KG1 (cell line): ENCODE results near the gene GLDC.
"Not testable (repeated sequence)": the region's sequence is repeated elsewhere in the genome, so short reads cannot be mapped to it uniquely, and the experiment has no call there.

Experiments used
- DNase-seq: peaks from one replicate; lab custom pipeline; 2025; lab: John Stamatoyannopoulos, UW

The GLDC gene

DNA sequence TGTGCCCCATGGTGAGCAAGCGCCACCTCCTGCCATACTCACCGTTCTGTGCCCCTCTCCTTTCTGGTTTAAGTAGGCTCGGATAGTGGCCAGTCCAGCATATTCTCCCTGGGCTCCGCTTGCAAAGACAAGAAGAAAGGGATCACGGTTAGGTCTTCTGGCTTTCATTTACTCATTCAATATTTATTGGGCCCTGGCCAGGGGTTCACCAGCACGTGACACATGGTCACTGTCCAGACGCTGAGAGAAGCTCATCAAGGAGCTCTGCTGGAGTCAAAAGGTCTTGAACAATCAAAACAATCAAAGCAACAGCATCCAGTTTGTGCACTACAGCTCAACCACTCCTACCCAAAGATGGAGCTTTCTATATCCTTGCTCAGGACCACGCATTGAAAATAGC, 80.2 kb downstream of the GLDC start:
- DNase-seq: no peak

GRCh38 chr9:6564868-6565267, 80.7 kb downstream of the GLDC start:
- DNase-seq: no peak

DNA sequence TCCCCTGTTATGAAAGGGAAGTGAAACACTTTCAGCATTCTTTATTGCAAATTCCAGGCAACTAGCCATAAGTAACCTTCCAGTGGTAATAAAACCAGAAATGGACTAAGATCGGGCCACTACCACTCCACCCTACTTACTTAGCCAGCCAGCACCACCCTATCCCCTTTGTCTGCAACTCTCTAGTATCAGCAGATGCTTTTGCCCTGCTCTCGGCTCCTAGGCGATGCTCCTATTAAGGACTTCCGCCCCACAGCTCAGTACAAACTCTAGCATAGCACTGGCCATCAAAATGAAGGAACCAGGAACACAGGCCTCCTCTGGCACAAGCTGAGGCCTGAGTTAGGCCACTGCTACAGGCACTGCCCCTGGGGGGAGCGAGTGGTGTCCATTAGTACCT, 81.2 kb downstream of the GLDC start:
- DNase-seq: no peak

- DNase-seq: no peak
Measured at GRCh38 chr9:6562871-6563430, 82.6 kb downstream of the GLDC start.

DNA sequence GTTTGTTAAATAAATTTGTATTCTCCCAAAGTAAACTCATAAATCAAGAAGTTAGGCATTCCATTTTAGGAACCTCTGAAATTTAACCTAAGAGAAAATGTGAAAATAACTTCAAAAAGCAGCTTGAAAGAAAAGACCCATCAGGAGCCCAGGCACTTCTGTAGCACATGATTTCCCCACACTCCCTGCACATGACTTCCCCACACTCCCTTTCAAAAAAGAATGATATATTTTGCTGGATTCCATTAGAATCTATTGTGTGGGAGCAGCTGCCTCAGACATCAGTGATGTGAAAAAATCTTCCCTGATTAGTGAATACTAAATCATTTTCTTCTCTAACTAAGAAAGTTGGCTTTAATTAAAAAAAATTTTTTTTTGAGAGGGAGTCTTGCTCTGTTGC, 83.3 kb downstream of the GLDC start:
- DNase-seq: no peak

DNA sequence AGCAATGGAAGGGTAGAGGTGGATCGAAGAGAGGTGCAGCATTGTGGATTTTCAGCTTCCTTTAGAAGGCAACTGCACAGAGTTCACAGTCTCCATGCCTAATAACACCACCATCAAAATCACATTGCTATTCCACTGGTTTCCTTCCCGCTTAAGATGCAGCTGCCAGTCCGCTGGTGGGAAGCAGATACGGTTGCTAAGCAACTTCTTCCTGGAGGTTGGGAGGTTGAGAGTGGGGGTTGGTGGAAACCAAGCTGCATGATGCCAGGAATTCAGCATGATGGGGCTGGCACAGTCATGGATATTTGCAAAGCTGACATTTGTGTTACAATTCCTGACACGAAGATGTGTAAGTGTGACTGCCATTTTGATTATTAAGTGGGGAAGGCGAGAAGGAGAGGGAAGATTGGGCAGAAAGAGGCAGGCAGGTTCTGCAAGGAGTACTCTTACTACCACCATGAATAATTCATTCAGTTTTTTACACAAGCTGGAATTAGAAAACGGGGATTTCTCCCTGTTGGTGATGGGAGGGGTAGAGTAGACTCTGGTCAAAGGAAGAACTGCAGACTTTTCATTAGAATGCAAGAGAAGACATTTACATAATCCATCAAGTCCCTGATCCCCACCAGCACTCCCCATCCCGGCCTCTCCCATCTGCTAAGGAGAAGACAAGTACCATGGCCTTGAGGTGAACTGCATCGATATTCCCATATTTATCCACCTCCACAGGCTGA, 87.5 kb downstream of the GLDC start:
- DNase-seq: no peak

DNA sequence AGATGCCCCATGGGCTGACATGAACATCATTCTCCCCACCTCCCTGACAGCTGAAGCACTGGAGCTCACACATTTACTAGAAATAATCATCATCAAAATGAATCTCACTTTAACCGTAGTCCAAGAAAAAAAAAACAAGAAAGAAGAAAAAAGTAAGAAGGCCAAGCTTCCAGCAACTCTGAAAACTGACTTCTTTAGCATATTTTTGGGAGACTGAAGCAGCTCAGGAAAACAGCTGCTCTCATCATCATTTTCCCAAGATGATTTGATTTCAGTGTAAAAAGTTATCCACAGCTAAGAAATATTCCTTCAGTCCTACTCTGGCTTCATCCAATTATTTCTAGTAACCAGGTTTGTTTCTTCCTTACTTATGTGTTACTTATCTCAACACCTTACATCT, 91.7 kb downstream of the GLDC start:
- DNase-seq: no peak

DNA sequence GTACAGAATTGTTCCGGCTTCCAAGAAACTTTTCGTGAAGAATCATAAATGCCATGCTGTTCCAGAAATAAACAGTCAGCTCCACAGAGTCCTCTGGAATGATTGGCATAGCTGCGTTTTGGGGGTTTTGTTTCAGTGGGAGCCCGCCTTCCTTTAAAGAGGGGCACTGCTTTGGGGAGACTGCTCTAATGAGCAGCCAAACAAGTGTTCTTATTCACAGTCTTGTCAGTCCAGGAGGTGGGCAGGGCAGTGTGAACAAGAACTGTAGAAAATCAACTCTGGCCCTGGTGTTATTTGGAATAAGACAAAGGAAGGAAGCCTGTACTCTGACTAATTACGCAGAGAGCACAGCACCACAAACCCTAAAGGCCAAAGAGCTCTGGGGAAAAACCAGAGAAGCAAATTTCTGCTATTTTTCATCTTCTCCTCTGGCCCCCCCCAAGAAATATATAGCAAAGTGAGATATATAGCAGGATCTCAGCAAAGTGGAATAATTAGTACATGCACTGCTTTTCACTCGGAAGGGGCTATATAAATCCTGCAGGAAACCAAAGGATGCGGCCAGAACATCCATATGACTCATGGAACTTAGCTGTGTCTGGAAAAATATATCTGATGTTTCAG, 92.9 kb downstream of the GLDC start:
- DNase-seq: no peak

- DNase-seq: no peak
Measured at GRCh38 chr9:6552033-6552432, 93.5 kb downstream of the GLDC start.

DNA sequence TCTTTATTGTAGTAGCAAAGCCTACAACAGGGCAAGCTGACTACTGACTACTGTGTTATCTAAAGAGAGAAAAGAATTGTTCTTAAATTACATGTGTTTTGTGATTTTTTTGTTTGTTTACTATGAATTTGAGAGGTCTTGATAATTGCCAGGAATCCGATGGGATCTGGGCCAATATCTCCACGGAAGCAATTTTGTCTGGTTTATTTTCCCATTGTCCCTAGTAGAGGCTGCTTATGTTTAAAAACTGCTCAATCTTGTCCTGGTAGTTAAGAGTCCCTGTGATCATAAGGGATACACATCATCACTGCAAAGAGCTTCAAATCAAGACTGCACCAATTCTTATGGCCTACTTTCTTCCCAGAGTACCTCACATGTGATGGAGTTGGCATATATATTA, 94.4 kb downstream of the GLDC start:
- no peak for DNase-seq

DNA sequence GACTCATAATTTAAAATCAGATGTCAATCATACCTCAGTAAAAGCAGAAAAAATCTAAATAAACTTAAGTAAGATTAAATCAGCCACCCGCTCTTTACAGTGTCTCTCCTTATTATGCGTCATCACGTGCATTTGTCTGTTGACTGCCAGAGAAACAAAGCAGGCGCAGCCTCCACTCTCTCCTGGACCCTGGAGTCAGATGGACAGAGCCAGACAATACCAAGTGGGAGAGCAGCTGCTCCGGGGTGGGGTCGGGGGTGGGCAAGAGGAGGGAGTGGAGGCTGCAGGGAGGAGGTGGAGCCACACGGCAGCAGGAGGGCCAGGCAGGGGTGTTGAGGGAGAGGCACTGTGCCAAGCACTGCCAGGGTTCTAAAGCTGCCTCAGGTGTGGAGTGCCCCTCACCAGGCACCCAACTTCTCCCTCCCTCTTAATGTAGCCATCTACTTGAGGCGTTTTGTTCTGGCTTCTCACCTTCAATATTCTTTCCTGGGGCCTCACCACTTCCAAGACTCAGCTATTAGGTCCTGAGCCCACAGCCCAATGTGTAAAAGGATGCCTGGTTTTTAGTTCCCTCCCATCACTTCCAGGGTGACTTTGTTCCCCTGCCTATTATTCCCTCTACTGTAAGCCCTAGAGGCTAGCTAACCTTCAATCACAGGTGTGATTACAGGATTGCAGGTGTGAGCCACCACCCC, 96.3 kb downstream of the GLDC start:
- DNase-seq: no peak

GRCh38 chr9:6545017-6545691, 100.4 kb downstream of the GLDC start:
- DNase-seq: no peak

- no peak for DNase-seq
Measured at GRCh38 chr9:6543204-6543603, 102.3 kb downstream of the GLDC start.

GRCh38 chr9:6542617-6543016, 102.9 kb downstream of the GLDC start:
- DNase-seq: not testable (repeated sequence)

- DNase-seq: no peak
Measured at GRCh38 chr9:6538666-6539071, 106.9 kb downstream of the GLDC start.

DNA sequence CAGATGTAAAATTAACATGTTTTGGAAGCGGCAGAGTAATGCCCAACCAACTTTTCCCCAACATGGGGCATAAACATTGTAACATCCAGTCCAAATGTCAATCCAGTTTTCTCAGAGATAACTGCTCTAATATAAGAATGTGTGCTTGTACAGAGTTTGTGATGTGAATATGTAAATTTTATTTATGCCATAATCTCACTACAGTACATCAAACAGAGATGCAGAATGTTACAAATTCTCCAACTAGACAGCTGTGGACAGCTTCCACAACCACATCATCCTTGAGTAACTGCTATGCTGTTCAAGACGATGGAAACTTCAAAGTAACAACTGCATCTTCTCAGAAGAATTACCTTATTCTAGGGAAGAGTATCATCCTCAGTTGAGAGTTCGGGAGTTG, 109.9 kb downstream of the GLDC start:
- DNase-seq: no peak

DNA sequence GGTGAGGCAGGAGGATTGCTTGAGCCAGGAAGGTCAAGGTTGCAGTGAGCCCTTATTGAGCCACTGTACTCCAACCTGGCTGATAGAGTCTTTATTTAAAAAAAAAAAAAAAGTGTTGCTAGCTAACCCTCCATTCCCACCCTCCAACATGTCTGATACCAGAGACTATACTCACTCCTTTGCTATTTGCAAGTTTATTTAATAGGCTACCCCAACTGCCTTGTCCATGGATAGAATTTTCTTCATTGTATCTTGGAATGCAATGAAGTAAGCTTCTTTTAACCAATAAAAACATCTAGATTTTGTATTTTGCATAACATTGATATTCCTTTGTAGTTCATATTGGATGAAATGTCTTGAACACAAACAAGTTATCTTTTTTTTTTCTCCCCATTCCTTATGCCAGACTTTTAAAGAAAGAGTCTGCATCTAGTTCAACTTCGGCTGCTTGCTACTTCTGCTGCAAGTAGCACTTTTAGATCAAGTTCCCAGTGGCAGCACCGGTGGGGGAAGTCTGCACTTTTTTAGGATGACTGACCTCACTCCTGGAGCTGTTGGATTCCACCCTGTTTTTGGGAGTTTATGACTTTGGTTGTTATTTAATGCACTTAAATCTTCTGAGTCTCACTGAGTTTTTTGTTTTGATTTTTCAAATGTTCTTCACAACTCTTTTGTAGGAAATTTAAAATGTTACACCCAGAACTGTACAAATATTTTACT, 120.0 kb downstream of the GLDC start:
- no peak for DNase-seq

GRCh38 chr9:6522263-6522662, 123.3 kb downstream of the GLDC start:
- DNase-seq: no peak

DNA sequence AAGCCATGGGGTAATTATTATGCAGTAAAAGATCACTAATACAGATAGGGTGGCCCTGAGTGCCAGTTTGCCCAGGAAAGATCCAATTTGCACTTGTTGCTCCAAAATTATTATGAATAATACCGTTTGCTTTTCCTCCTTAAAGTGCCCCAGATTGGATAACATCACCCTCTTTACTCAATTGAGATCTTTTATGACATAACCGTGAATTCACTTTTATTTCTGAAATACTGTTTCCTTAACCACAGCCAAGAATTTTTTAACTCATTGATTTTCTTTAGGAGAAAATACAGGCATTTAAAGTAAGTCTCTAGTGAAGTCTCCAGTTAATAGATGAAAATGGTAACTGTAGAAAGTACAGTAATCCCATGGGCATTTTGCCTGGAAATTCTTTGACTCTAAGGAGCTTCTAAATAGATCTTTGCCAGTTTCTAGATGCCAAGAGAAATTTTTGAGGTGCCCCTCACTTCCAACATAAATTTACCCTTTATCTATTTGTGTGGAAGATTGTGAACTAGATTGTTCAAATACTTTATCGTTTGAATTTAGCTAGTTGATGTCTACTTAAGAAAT, 133.4 kb downstream of the GLDC start:
- no peak for DNase-seq

- no peak for DNase-seq
Measured at GRCh38 chr9:6506571-6506970, 139.0 kb downstream of the GLDC start.

- no peak for DNase-seq
Measured at GRCh38 chr9:6502399-6502798, 143.1 kb downstream of the GLDC start.
